ENCODE data around the gene GPATCH3.
"Not testable (repeated sequence)": the region's sequence is repeated elsewhere in the genome, so short reads cannot be mapped to it uniquely, and the experiment has no call there.

Gene GPATCH3

GRCh38 chr1:26911399-26912146 is 11.3 kb upstream of the GPATCH3 start:
- no peak for FAIRE-seq

GRCh38 chr1:26910343-26911160 is 10.3 kb upstream of the GPATCH3 start:
- FAIRE-seq, result no peak

- no peak for FAIRE-seq
Measured at GRCh38 chr1:26909951-26910342, 9.7 kb upstream of the GPATCH3 start.

GRCh38 chr1:26907071-26907917 is 7.0 kb upstream of the GPATCH3 start:
- FAIRE-seq, result peak; percentile 49

GRCh38 chr1:26900815-26901511 is 696 bp upstream of the GPATCH3 start:
- peak; percentile 56 for FAIRE-seq

- no peak for FAIRE-seq
Measured at GRCh38 chr1:26897351-26897750, 2.9 kb downstream of the GPATCH3 start.

- FAIRE-seq, result no peak
Measured at GRCh38 chr1:26894263-26894662, 6.0 kb downstream of the GPATCH3 start.

GRCh38 chr1:26890467-26890796 is 9.8 kb downstream of the GPATCH3 start:
- no peak for FAIRE-seq

- no peak for FAIRE-seq
Measured at GRCh38 chr1:26889551-26890466, 10.5 kb downstream of the GPATCH3 start, which contains the start of gene GPN2. GPN2 (minus strand) TSS chr1:26890283; CDS start chr1:26890096, 187 bp downstream.

GRCh38 chr1:26888231-26888630 is 12.0 kb downstream of the GPATCH3 start:
- FAIRE-seq, result no peak

- FAIRE-seq, result no peak
Measured at GRCh38 chr1:26887125-26887524, 13.1 kb downstream of the GPATCH3 start.

- no peak for FAIRE-seq
Measured at GRCh38 chr1:26882696-26883463, 17.4 kb downstream of the GPATCH3 start.

GRCh38 chr1:26881611-26882010 is 18.7 kb downstream of the GPATCH3 start:
- FAIRE-seq, result not testable (repeated sequence)

- FAIRE-seq, result no peak
Measured at GRCh38 chr1:26879793-26880192, 20.5 kb downstream of the GPATCH3 start.

- FAIRE-seq, result no peak
Measured at GRCh38 chr1:26877326-26877725, 22.9 kb downstream of the GPATCH3 start.

GRCh38 chr1:26874896-26875295 is 25.4 kb downstream of the GPATCH3 start:
- no peak for FAIRE-seq

GRCh38 chr1:26873097-26873496 is 27.2 kb downstream of the GPATCH3 start:
- FAIRE-seq, result not testable (repeated sequence)

- no peak for FAIRE-seq
Measured at GRCh38 chr1:26864610-26865480, 35.4 kb downstream of the GPATCH3 start.

- no peak for FAIRE-seq
Measured at GRCh38 chr1:26863685-26864077, 36.6 kb downstream of the GPATCH3 start.

All from islet of Langerhans (tissue), 1 donor.